HuH-7 (cell line): Measurements from ENCODE around the gene RNF220.

Source experiments
- DNase-seq: peaks from one replicate; pipeline ENCODE4 v3.0.0; 2011; ENCODE audit warnings: low spot score

RNF220 gene

GRCh38 chr1:44636688-44637598 lies 231.9 kb downstream of the RNF220 start:
- no peak for DNase-seq

GRCh38 chr1:44637702-44638411 lies 232.8 kb downstream of the RNF220 start:
- no peak for DNase-seq

GRCh38 chr1:44640200-44640853 lies 235.3 kb downstream of the RNF220 start:
- DNase-seq: no peak

DNA sequence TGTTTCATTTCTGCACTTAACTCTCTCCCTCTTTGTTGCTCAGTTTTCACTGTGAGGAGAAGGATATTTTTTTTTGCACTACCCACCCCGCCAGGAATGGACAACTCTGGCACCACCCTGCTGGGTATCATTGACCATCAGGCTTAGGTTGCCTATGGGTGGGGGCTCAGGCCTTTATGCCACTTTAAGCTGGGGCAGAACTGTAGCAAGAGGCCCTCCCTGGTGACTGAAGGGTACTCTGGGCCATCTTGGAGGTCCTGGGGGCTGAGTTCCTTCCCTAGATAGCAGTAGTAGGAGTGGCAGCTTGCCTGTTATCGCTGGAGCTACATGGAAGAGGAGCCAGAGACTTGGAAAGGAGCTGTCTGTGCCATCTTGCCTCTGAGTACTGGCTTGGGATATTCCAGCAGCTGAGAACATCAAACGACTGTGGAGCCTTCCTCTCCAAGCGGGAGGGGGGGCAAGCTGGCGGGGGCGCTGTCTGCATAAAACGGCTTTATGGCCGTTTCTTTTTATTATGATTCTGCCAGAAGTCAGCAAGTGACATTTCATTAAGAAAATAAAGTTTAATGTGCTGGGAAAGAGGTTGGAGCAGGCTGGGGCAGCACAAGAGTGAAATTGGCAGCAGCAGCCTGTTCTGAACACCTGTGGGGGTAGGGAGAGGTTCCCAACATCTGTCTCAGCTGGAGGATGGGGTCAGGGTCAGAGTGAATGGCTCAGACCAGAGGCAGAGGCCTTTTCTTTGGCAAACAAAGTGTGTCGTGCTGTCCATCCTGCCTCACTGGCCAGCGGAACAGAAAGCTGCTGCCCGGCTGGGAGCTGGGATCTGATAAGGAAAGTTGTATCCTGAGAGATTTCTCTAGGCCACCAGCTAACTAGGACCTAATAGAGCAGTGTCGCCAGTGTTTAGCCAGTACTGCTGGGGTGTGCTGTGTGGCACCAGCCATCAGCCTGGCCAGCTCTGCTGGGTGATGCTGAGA lies 236.4 kb downstream of the RNF220 start:
- DNase-seq: no peak

DNA sequence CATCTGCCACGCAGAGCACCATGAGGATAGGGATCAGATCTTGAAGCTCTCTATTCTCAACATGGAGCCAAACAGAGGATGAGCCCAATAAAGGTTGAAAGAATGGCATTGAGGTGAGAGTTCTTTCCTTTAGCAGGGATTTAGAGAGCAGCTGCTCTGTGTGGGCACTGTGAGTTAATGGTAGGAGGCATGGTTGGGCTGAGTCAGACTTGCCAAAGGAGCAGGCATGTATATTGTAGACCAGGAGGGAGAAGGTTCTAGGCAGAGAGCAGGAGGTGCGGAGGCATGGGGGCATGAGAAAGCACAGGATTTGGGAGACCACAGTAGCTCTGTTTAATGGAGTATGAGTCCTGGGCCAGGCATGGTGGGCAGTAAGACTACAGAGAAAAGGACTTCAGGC lies 237.2 kb downstream of the RNF220 start:
- no peak for DNase-seq

- DNase-seq: no peak
Measured at GRCh38 chr1:44642925-44643324, 237.9 kb downstream of the RNF220 start.

- no peak for DNase-seq
Measured at GRCh38 chr1:44643721-44644334, 238.8 kb downstream of the RNF220 start.

GRCh38 chr1:44644806-44645205 lies 239.8 kb downstream of the RNF220 start:
- no peak for DNase-seq

- DNase-seq: no peak
Measured at GRCh38 chr1:44645476-44646244, 240.6 kb downstream of the RNF220 start.

GRCh38 chr1:44646261-44647110 lies 241.4 kb downstream of the RNF220 start:
- no peak for DNase-seq

- DNase-seq: no peak
Measured at GRCh38 chr1:44647896-44648295, 242.8 kb downstream of the RNF220 start.

- no peak for DNase-seq
Measured at GRCh38 chr1:44648529-44649250, 243.6 kb downstream of the RNF220 start.

- DNase-seq: no peak
Measured at GRCh38 chr1:44649788-44650158, 244.7 kb downstream of the RNF220 start.

- DNase-seq: no peak
Measured at GRCh38 chr1:44650159-44650831, 245.2 kb downstream of the RNF220 start.

DNA sequence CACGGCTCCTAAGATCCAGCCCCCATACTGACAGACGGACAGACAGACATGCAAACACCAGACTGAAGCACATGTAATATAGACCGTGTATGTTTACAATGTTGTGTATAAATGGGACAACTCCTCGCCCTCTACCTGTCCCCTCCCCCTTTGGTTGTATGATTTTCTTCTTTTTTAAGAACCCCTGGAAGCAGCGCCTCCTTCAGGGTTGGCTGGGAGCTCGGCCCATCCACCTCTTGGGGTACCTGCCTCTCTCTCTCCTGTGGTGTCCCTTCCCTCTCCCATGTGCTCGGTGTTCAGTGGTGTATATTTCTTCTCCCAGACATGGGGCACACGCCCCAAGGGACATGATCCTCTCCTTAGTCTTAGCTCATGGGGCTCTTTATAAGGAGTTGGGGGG lies 246.0 kb downstream of the RNF220 start:
- no peak for DNase-seq

GRCh38 chr1:44652445-44653106 lies 247.5 kb downstream of the RNF220 start:
- peak; percentile 96 for DNase-seq

GRCh38 chr1:44653107-44653964 lies 248.3 kb downstream of the RNF220 start:
- no peak for DNase-seq
